ENCODE measurements around the gene MOV10L1.
A peak's percentile ranks its signal among the peaks of the same experiment; 100 is the strongest.

The MOV10L1 gene

GRCh38 chr22:50208430-50208938 is 118.7 kb downstream of the MOV10L1 start:
- no peak for DNase-seq

- no peak for DNase-seq
Observed at GRCh38 chr22:50208939-50209892, 119.4 kb downstream of the MOV10L1 start.

- DNase-seq: peak; percentile 69
Observed at GRCh38 chr22:50209893-50210292, 120.1 kb downstream of the MOV10L1 start.

- no peak for DNase-seq
Observed at GRCh38 chr22:50210378-50211139, 120.8 kb downstream of the MOV10L1 start.

GRCh38 chr22:50211147-50211546 is 121.3 kb downstream of the MOV10L1 start:
- no peak for DNase-seq
